Ovary (tissue), 3 donors: ENCODE measurements around the gene CD300LF.

ENCODE experiments used
- CTCF ChIP-seq, 3 donors: fragments of 450-650 bp in 2 of 3; fragments of 200-600 bp in 1 of 3; IDR thresholded peaks; one replicate each; pipeline versions ENCODE4 v1.5.1 to v1.8.0; 2016 to 2022; ENCODE audit warnings: antibody characterized with exemption in 3 of 3, mild to moderate bottlenecking in 1 of 3
- EP300 ChIP-seq: sonication (generic); formaldehyde crosslinking; IDR thresholded peaks from one replicate; pipeline ENCODE4 v1.6.1; 2017; ENCODE audit warnings: antibody characterized with exemption
- donor health status: DM: no; HTN: no; CAD: no.

DNA sequence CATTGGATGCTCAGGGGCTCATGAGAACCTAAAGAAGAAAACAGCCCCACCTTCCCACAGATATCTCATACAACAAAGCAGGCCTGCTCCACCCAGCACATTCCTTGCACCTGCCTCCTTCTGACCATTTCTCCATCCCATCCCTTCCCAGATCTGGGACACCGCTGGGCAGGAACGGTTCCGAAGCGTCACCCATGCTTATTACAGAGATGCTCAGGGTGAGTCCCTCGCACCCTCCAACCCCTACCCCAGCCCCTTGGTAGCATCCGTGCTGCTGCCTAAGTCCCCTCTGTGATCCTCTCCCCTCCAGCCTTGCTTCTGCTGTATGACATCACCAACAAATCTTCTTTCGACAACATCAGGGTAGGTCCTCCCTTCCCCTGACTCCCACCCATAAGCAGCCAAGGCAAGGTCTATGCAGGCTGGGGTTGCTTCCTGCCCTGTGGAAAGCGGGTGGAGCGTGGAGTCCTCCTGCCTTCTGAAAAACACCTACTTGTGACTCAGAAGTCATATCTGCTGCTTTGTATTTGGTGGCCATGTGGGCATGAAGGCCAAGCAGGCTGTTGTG is 30.3 kb upstream of the CD300LF start:
- TF ChIP-seq EP300 (no peak), CTCF (IDR thresholded peaks at IDR 0.05) (no peak)
